ENCODE data around the gene PPIL4.
"Not testable (repeated sequence)": the region's sequence is repeated elsewhere in the genome, so short reads cannot be mapped to it uniquely, and the experiment has no call there.

The PPIL4 gene

GRCh38 chr6:149497365-149497764 is 48.5 kb downstream of the PPIL4 start:
- Histone ChIP-seq H3K27ac (replicated peaks; ENCODE audit: low read length) (no peak overlapping the region), H2BK5ac (ENCODE audit: low read length) (no peak overlapping the region), H3K4me1 (ENCODE audit: control insufficient read depth in 2 of 2, insufficient read depth in 1 of 2, low read depth in 1 of 2, low read length in 2 of 2) (no peaks in the 10 kb centered on the region), H4K8ac (ENCODE audit: low read depth, low read length) (no peak overlapping the region), H2BK12ac (ENCODE audit: low read length) (no peak overlapping the region), H3K9ac (ENCODE audit: low read depth, low read length, poor library complexity) (no peak overlapping the region), H2AK5ac (ENCODE audit: low read depth, low read length) (no peak overlapping the region), H3K4ac (ENCODE audit: low read length) (no peak overlapping the region), H2BK15ac (ENCODE audit: low read length) (no peak overlapping the region), H2BK120ac (ENCODE audit: low read depth, low read length) (no peak overlapping the region), H3K36me3 (replicated peaks in 1 of 2; ENCODE audit: control insufficient read depth in 2 of 2, insufficient read depth in 2 of 2, low read length in 2 of 2) (peaks cover 0 to 10% of the 10 kb centered on the region in 2 donors), H3K18ac (ENCODE audit: low read length) (no peak overlapping the region), H3K79me1 (ENCODE audit: low read depth, low read length) (no peaks in the 10 kb centered on the region), H3K9me3 (replicated peaks in 1 of 2; ENCODE audit: control insufficient read depth in 2 of 2, insufficient read depth in 1 of 2, low read depth in 1 of 2, low read length in 2 of 2) (no peaks in the 10 kb centered on the region), H4K91ac (ENCODE audit: low read depth, low read length, poor library complexity) (no peak overlapping the region), H3K4me3 (ENCODE audit: low read length in 2 of 2) (no peak overlapping the region), H3K4me2 (ENCODE audit: insufficient read depth, low read length, poor library complexity, severe bottlenecking) (no peak overlapping the region), H3K27me3 (ENCODE audit: control insufficient read depth in 3 of 3, insufficient read depth in 3 of 3, low read depth in 1 of 3, low read length in 3 of 3) (no peaks in the 10 kb centered on the region), H3K14ac (ENCODE audit: low read length) (no peak overlapping the region), H3K23ac (ENCODE audit: low read depth, low read length, poor library complexity) (no peak overlapping the region), H2AFZ (ENCODE audit: low read length) (no peak overlapping the region)
- no CpG with 5 or more reads among the region's 2 CpGs for WGBS, 2 donors (ENCODE audit: extremely low coverage in 2 of 2, insufficient read length in 2 of 2, insufficient replicate concordance in 1 of 2)
- DNase-seq (ENCODE audit: low spot score): no peak

GRCh38 chr6:149496597-149496996 is 49.2 kb downstream of the PPIL4 start:
- not testable (repeated sequence) for H3K23ac ChIP-seq (ENCODE audit: low read depth, low read length, poor library complexity); H4K91ac ChIP-seq (ENCODE audit: low read depth, low read length, poor library complexity); H3K4me1 ChIP-seq (ENCODE audit: control insufficient read depth in 2 of 2, insufficient read depth in 1 of 2, low read depth in 1 of 2, low read length in 2 of 2); H2BK120ac ChIP-seq (ENCODE audit: low read depth, low read length); H3K4me2 ChIP-seq (ENCODE audit: insufficient read depth, low read length, poor library complexity, severe bottlenecking); H2AK5ac ChIP-seq (ENCODE audit: low read depth, low read length); H2BK15ac ChIP-seq (ENCODE audit: low read length); H3K79me1 ChIP-seq (ENCODE audit: low read depth, low read length); H2BK12ac ChIP-seq (ENCODE audit: low read length); H3K14ac ChIP-seq (ENCODE audit: low read length); H3K9ac ChIP-seq (ENCODE audit: low read depth, low read length, poor library complexity); H4K8ac ChIP-seq (ENCODE audit: low read depth, low read length); DNase-seq (ENCODE audit: low spot score); H2AFZ ChIP-seq (ENCODE audit: low read length); H3K27me3 ChIP-seq (ENCODE audit: control insufficient read depth in 3 of 3, insufficient read depth in 3 of 3, low read depth in 1 of 3, low read length in 3 of 3); H3K4me3 ChIP-seq (ENCODE audit: low read length in 2 of 2); H2BK5ac ChIP-seq (ENCODE audit: low read length); H3K18ac ChIP-seq (ENCODE audit: low read length); H3K9me3 ChIP-seq (replicated peaks in 1 of 2; ENCODE audit: control insufficient read depth in 2 of 2, insufficient read depth in 1 of 2, low read depth in 1 of 2, low read length in 2 of 2); H3K27ac ChIP-seq (replicated peaks; ENCODE audit: low read length); H3K4ac ChIP-seq (ENCODE audit: low read length)
- WGBS, 2 donors (ENCODE audit: extremely low coverage in 2 of 2, insufficient read length in 2 of 2, insufficient replicate concordance in 1 of 2): no CpG with 5 or more reads among the region's 6 CpGs
- peaks cover 0 to 10% of the 10 kb centered on the region in 2 donors for H3K36me3 ChIP-seq (replicated peaks in 1 of 2; ENCODE audit: control insufficient read depth in 2 of 2, insufficient read depth in 2 of 2, low read length in 2 of 2)

DNA sequence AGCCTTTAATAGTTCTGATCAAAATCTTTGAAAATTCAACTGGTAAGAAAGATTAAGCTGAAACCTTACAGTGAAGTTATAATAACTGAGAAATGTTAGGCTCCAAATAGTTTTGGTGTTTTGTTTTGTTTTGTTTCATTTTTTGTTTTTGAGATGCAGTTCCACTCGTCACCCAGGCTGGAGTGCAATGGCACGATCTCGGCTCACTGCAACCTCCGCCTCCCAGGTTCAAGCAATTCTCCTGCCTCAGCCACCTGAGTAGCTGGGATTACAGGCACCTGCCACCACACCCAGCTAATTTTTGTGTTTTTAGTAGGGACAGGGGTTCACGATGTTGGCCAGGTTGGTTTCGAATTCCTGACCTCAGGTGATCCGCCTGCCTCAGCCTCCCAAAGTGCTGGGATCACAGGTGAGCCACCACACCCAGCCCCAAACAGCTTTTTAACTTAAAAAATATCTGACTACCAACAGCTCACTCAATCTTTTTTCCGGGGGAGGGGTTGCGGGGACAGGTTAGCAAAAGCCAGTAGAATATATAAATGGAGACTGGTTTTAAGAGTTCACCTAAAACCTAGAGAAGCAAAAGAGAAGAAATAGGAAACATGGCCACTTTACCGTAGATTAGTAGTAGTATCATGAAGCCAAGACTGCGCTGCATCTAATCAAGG is 50.4 kb downstream of the PPIL4 start:
- H4K91ac ChIP-seq (ENCODE audit: low read depth, low read length, poor library complexity); H3K4ac ChIP-seq (ENCODE audit: low read length); H3K4me3 ChIP-seq (ENCODE audit: low read length in 2 of 2); H3K14ac ChIP-seq (ENCODE audit: low read length); H3K79me1 ChIP-seq (ENCODE audit: low read depth, low read length); H3K9ac ChIP-seq (ENCODE audit: low read depth, low read length, poor library complexity); H3K23ac ChIP-seq (ENCODE audit: low read depth, low read length, poor library complexity); H2AFZ ChIP-seq (ENCODE audit: low read length); H2BK5ac ChIP-seq (ENCODE audit: low read length); H3K9me3 ChIP-seq (replicated peaks in 1 of 2; ENCODE audit: control insufficient read depth in 2 of 2, insufficient read depth in 1 of 2, low read depth in 1 of 2, low read length in 2 of 2); H3K4me2 ChIP-seq (ENCODE audit: insufficient read depth, low read length, poor library complexity, severe bottlenecking); H3K18ac ChIP-seq (ENCODE audit: low read length); H4K8ac ChIP-seq (ENCODE audit: low read depth, low read length); H2BK120ac ChIP-seq (ENCODE audit: low read depth, low read length); H2BK15ac ChIP-seq (ENCODE audit: low read length); H3K27me3 ChIP-seq (ENCODE audit: control insufficient read depth in 3 of 3, insufficient read depth in 3 of 3, low read depth in 1 of 3, low read length in 3 of 3); H3K27ac ChIP-seq (replicated peaks; ENCODE audit: low read length); H2AK5ac ChIP-seq (ENCODE audit: low read depth, low read length); H3K4me1 ChIP-seq (ENCODE audit: control insufficient read depth in 2 of 2, insufficient read depth in 1 of 2, low read depth in 1 of 2, low read length in 2 of 2); DNase-seq (ENCODE audit: low spot score); H3K36me3 ChIP-seq (replicated peaks in 1 of 2; ENCODE audit: control insufficient read depth in 2 of 2, insufficient read depth in 2 of 2, low read length in 2 of 2); H2BK12ac ChIP-seq (ENCODE audit: low read length): not testable (repeated sequence)
- WGBS, 2 donors (ENCODE audit: extremely low coverage in 2 of 2, insufficient read length in 2 of 2, insufficient replicate concordance in 1 of 2): no CpG with 5 or more reads among the region's 11 CpGs

DNA sequence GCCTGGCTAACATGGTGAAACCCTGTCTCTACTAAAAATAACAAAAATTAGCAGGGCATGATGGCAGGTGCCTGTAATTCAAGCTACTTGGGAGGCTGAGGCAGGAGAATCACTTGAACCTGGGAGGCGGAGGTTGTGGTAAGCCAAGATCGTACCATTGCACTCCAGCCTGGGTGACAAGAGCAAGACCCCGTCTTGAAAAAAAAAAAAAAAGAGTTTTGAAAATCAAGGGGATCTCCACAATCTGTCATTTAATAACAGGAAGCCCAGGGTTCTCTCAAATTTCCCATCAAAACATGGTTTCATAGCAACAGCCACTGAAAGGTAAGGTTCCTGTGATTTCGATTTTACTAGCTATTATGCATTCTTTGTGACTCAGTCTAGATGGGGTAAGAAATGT is 51.0 kb downstream of the PPIL4 start:
- H3K27me3 ChIP-seq (ENCODE audit: control insufficient read depth in 3 of 3, insufficient read depth in 3 of 3, low read depth in 1 of 3, low read length in 3 of 3); H3K18ac ChIP-seq (ENCODE audit: low read length); H3K27ac ChIP-seq (replicated peaks; ENCODE audit: low read length); H3K4ac ChIP-seq (ENCODE audit: low read length); H2BK120ac ChIP-seq (ENCODE audit: low read depth, low read length); H3K4me2 ChIP-seq (ENCODE audit: insufficient read depth, low read length, poor library complexity, severe bottlenecking); DNase-seq (ENCODE audit: low spot score); H2AK5ac ChIP-seq (ENCODE audit: low read depth, low read length); H4K91ac ChIP-seq (ENCODE audit: low read depth, low read length, poor library complexity); H2AFZ ChIP-seq (ENCODE audit: low read length); H3K23ac ChIP-seq (ENCODE audit: low read depth, low read length, poor library complexity); H3K9ac ChIP-seq (ENCODE audit: low read depth, low read length, poor library complexity); H2BK15ac ChIP-seq (ENCODE audit: low read length); H2BK12ac ChIP-seq (ENCODE audit: low read length); H3K9me3 ChIP-seq (replicated peaks in 1 of 2; ENCODE audit: control insufficient read depth in 2 of 2, insufficient read depth in 1 of 2, low read depth in 1 of 2, low read length in 2 of 2); H4K8ac ChIP-seq (ENCODE audit: low read depth, low read length); H3K36me3 ChIP-seq (replicated peaks in 1 of 2; ENCODE audit: control insufficient read depth in 2 of 2, insufficient read depth in 2 of 2, low read length in 2 of 2); H3K14ac ChIP-seq (ENCODE audit: low read length); H2BK5ac ChIP-seq (ENCODE audit: low read length); H3K4me1 ChIP-seq (ENCODE audit: control insufficient read depth in 2 of 2, insufficient read depth in 1 of 2, low read depth in 1 of 2, low read length in 2 of 2); H3K79me1 ChIP-seq (ENCODE audit: low read depth, low read length); H3K4me3 ChIP-seq (ENCODE audit: low read length in 2 of 2): not testable (repeated sequence)
- no CpG with 5 or more reads among the region's 4 CpGs for WGBS, 2 donors (ENCODE audit: extremely low coverage in 2 of 2, insufficient read length in 2 of 2, insufficient replicate concordance in 1 of 2)
